Measurements from ENCODE around the gene EVPL.

EVPL gene

GRCh38 chr17:75959051-75959838 is 67.9 kb downstream of the EVPL start:
- no peak for DNase-seq

Data from HCEC 1CT (cell line).